Fibroblast of lung (primary cell): ENCODE data around the gene HSF4. TPM values are rescaled to one million over a fixed set of nuclear protein-coding genes. Genes with fewer than 3 reads are reported as not detected.

ENCODE experiments used
- DNase-seq, 2 donors: peaks; one replicate each; pipeline versions ENCODE4 v3.0.0 to v3.0.0-alpha.2; 2010; ENCODE audit warnings: low read depth in 2 of 2
- H2AFZ ChIP-seq: 2 replicates; pipeline ENCODE4 v1.5.1; 2012; ENCODE audit warnings: low read length, control low read depth, inconsistent platforms
- H3K27ac ChIP-seq: 2 replicates; pipeline ENCODE4 v1.5.1; 2011; ENCODE audit warnings: low read length, control low read depth; ENCODE audit not compliant: insufficient read depth
- H3K27me3 ChIP-seq: 2 replicates; pipeline ENCODE4 v1.5.1; 2011; ENCODE audit warnings: mild to moderate bottlenecking, low read length; ENCODE audit not compliant: control insufficient read depth, insufficient read depth
- H3K36me3 ChIP-seq: 2 replicates; pipeline ENCODE4 v1.5.1; 2011; ENCODE audit warnings: low read length; ENCODE audit not compliant: control insufficient read depth, insufficient read depth
- H3K4me1 ChIP-seq: 2 replicates; pipeline ENCODE4 v1.5.1; 2011; ENCODE audit warnings: low read length; ENCODE audit not compliant: control insufficient read depth, insufficient read depth; ENCODE audit errors: extremely low read depth
- H3K4me2 ChIP-seq: 2 replicates; pipeline ENCODE4 v1.5.1; 2011; ENCODE audit warnings: low read length, control low read depth; ENCODE audit not compliant: insufficient read depth; ENCODE audit errors: extremely low read depth
- H3K4me3 ChIP-seq, 4 experiments: fragments of 200-600 bp in 1 of 4; sonication (generic) in 1 of 4; replicated peaks in 1 of 4; 2 replicates each; pipeline ENCODE4 v1.5.1; 2011 to 2016; ENCODE audit warnings: low read length in 4 of 4, low read depth in 3 of 4, mild to moderate bottlenecking in 3 of 4, control low read depth in 2 of 4, inconsistent platforms in 1 of 4, mixed read lengths in 1 of 4; ENCODE audit not compliant: insufficient read depth in 1 of 4; ENCODE audit errors: control extremely low read depth in 1 of 4
- H3K79me2 ChIP-seq: 2 replicates; pipeline ENCODE4 v1.5.1; 2012; ENCODE audit warnings: mild to moderate bottlenecking, low read length, inconsistent platforms; ENCODE audit not compliant: control insufficient read depth, insufficient read depth
- H3K9ac ChIP-seq: 2 replicates; pipeline ENCODE4 v1.5.1; 2011; ENCODE audit warnings: mild to moderate bottlenecking, low read length, control low read depth; ENCODE audit not compliant: insufficient read depth
- H3K9me3 ChIP-seq: 2 replicates; pipeline ENCODE4 v1.5.1; 2012; ENCODE audit warnings: low read depth, low read length; ENCODE audit not compliant: control insufficient read depth, insufficient read depth
- H4K20me1 ChIP-seq: 2 replicates; pipeline ENCODE4 v1.5.1; 2011; ENCODE audit warnings: low read length; ENCODE audit not compliant: control insufficient read depth, insufficient read depth; ENCODE audit errors: extremely low read depth
- EZH2 ChIP-seq: IDR thresholded peaks from 2 replicates; pipeline ENCODE4 v1.5.1; 2012; ENCODE audit warnings: low read length, control low read depth, mild to moderate bottlenecking; ENCODE audit errors: missing control alignments
- polyA plus RNA-seq, 2 donors: library from polyadenylated mRNA; depleted of rRNA in 1 of 2; stranded (reverse) in 1 of 2; unstranded in 1 of 2; fragments of >200 nt; gene quantifications; 2 replicates each; pipeline ENCODE4 v1.2.1, GENCODE V29; 2011 to 2012; ENCODE audit warnings: missing spikeins in 1 of 2
- total RNA-seq: library from RNA; depleted of rRNA; stranded (reverse); fragments of >200 nt; gene quantifications from 2 replicates; pipeline ENCODE4 v1.2.1, GENCODE V29; 2014
- TF ChIP-seq, protein P1 (sequence below), 2 donors: IDR thresholded peaks in 1 of 2; conservative IDR thresholded peaks in 1 of 2; 1 replicate in 1 of 2; 2 replicates in 1 of 2; pipeline ENCODE4 v1.5.1; 2011 to 2012; ENCODE audit warnings: low read length in 2 of 2, control low read depth in 1 of 2, inconsistent platforms in 1 of 2, low read depth in 1 of 2, mild to moderate bottlenecking in 1 of 2

The HSF4 gene
- total and polyA plus RNA-seq, 2 donors (not counting 1 experiment from before 2014, with no cell fraction given), result 6.4 to 25.8 TPM

DNA sequence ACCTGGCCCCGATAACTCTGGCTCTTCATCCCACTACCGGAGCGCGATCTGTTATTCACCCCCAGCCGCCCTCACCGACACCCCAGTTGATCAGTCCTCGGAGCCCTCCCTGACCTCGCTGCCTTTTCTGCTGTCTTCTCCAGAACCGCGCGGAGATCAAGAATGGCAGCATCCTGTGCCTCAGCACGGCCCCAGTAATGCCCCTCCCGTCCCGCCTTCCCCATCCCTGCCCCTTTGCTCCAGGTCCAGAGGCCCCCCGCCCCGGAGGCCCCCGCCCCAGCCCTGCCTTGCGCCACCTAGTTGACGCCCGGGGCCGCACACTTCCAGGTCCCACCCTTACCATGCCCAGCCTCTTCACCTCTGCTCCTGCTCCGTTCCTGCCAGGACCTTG, 35.3 kb downstream of the HSF4 start:
- no peak overlapping the region for H3K4me2 ChIP-seq
- H3K36me3 ChIP-seq, result peaks cover 50% of the 10 kb centered on the region
- TF ChIP-seq, protein P1, sequence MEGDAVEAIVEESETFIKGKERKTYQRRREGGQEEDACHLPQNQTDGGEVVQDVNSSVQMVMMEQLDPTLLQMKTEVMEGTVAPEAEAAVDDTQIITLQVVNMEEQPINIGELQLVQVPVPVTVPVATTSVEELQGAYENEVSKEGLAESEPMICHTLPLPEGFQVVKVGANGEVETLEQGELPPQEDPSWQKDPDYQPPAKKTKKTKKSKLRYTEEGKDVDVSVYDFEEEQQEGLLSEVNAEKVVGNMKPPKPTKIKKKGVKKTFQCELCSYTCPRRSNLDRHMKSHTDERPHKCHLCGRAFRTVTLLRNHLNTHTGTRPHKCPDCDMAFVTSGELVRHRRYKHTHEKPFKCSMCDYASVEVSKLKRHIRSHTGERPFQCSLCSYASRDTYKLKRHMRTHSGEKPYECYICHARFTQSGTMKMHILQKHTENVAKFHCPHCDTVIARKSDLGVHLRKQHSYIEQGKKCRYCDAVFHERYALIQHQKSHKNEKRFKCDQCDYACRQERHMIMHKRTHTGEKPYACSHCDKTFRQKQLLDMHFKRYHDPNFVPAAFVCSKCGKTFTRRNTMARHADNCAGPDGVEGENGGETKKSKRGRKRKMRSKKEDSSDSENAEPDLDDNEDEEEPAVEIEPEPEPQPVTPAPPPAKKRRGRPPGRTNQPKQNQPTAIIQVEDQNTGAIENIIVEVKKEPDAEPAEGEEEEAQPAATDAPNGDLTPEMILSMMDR (conservative IDR thresholded peaks at IDR 0.05 in 1 of 2, IDR thresholded peaks at IDR 0.05 in 1 of 2; ENCODE audit: low read depth in 1 of 2, low read length in 2 of 2), result no peak
- TF ChIP-seq EZH2, result no peak
- H3K79me2 ChIP-seq, result peaks cover under 1% of the 10 kb centered on the region
- DNase-seq, result no peak
- H3K27me3 ChIP-seq, result no peaks in the 10 kb centered on the region
- H3K4me3 ChIP-seq, result no peak overlapping the region
- H3K9ac ChIP-seq, result no peak overlapping the region
- no peak overlapping the region for H2AFZ ChIP-seq
- no peaks in the 10 kb centered on the region for H4K20me1 ChIP-seq
- H3K4me1 ChIP-seq, result no peaks in the 10 kb centered on the region
- H3K9me3 ChIP-seq, result no peaks in the 10 kb centered on the region
- H3K27ac ChIP-seq, result no peak overlapping the region

DNA sequence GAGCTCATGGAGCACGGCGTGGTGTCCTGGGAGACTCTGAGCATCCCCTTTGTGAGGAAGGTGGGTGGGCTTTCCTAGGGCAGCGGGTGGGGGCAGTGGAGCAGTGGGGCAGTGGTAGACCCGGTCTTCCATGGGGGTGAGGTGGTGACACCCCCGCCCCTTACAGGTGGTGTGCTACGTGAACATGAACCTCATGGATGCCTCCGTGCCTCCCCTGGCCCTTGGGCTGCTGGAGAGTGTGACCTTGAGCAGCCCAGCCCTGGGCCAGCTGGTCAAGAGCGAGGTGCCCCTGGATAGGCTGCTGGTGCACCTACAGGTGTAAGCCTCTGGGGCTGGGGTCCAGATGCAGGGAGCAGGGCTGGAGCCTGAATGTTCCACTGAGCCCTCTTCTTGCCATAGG, 35.9 kb downstream of the HSF4 start:
- Histone ChIP-seq H3K36me3 (peaks cover 46% of the 10 kb centered on the region), H3K27me3 (no peaks in the 10 kb centered on the region), H3K9me3 (no peaks in the 10 kb centered on the region), H3K27ac (no peak overlapping the region), H4K20me1 (no peaks in the 10 kb centered on the region), H3K79me2 (no peaks in the 10 kb centered on the region), H3K4me2 (no peak overlapping the region), H3K9ac (no peak overlapping the region), H3K4me3 (no peak overlapping the region), H3K4me1 (no peaks in the 10 kb centered on the region), H2AFZ (no peak overlapping the region)
- DNase-seq, result no peak
- TF ChIP-seq, protein P1 (conservative IDR thresholded peaks at IDR 0.05 in 1 of 2, IDR thresholded peaks at IDR 0.05 in 1 of 2; ENCODE audit: low read depth in 1 of 2, low read length in 2 of 2), result no peak
- TF ChIP-seq EZH2, result no peak

DNA sequence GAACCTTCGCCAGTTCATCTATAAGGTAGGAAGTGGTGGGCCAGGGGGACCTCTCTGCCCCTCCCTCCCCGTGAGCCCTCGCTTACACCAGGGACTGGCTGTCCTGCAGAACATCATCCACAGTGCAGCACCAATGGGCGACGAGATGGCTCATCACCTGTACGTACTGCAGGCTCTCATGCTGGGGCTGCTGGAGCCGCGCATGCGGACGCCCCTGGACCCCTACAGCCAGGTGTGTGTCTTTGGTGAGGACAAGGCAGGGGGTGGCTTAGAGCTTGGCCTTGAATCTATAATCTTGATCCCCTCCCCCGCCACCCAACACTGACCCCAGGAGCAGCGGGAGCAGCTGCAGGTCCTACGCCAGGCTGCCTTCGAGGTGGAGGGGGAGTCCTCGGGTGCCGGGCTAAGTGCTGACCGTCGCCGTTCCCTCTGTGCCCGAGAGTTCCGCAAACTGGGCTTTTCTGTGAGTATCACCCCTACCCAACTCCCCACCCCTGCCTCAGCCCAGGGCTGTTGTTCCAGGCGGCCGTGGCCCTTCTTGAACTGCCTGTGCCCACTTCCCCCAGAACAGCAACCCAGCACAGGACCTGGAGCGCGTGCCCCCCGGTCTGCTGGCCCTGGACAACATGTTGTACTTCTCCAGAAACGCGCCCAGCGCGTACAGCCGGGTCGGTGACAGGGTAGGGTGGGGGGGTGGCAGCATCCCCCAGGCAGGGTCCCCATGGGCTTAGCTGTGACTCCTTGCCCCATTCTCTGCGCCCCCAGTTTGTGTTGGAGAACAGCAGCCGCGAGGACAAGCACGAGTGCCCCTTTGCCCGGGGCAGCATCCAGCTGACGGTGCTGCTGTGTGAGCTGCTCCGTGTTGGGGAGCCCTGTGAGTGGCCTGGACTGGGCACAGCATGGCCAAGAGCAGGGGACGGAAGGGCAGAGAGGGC, 37.1 kb downstream of the HSF4 start:
- Histone ChIP-seq H3K27ac (no peak overlapping the region), H4K20me1 (no peaks in the 10 kb centered on the region), H3K4me3 (no peak overlapping the region), H3K4me1 (no peaks in the 10 kb centered on the region), H3K4me2 (no peak overlapping the region), H3K79me2 (no peaks in the 10 kb centered on the region), H3K9me3 (no peaks in the 10 kb centered on the region), H3K9ac (no peak overlapping the region), H3K36me3 (peaks cover 36% of the 10 kb centered on the region), H3K27me3 (no peaks in the 10 kb centered on the region), H2AFZ (no peak overlapping the region)
- TF ChIP-seq, protein P1 (conservative IDR thresholded peaks at IDR 0.05 in 1 of 2, IDR thresholded peaks at IDR 0.05 in 1 of 2; ENCODE audit: low read depth in 1 of 2, low read length in 2 of 2), result no peak
- TF ChIP-seq EZH2, result no peak
- DNase-seq, result no peak
